Activated naive CD4-positive, alpha-beta T cell treated with anti-CD3 and anti-CD28 coated beads, Interleukin-2, amount 50 U/mL, for 24 hours (primary cell): ENCODE data around the gene TMEM179B.
"Not testable (repeated sequence)": the region's sequence is repeated elsewhere in the genome, so short reads cannot be mapped to it uniquely, and the experiment has no call there.

ENCODE experiments used
- H3K27ac Mint-ChIP-seq: one replicate; pipeline ENCODE4 v1.8.0; 2021; ENCODE audit warnings: mild to moderate bottlenecking, mixed read lengths
- H3K27me3 Mint-ChIP-seq: one replicate; pipeline ENCODE4 v1.8.0; 2021; ENCODE audit warnings: mixed read lengths
- H3K36me3 Mint-ChIP-seq: one replicate; pipeline ENCODE4 v1.8.0; 2021; ENCODE audit warnings: mixed read lengths
- H3K4me1 Mint-ChIP-seq: one replicate; pipeline ENCODE4 v1.8.0; 2021; ENCODE audit warnings: mixed read lengths
- H3K4me3 Mint-ChIP-seq: one replicate; pipeline ENCODE4 v1.8.0; 2021; ENCODE audit warnings: mild to moderate bottlenecking, mixed read lengths
- H3K9me3 Mint-ChIP-seq: one replicate; pipeline ENCODE4 v1.8.0; 2021; ENCODE audit warnings: mixed read lengths

The TMEM179B gene

GRCh38 chr11:62805961-62806441, 18.8 kb downstream of the TMEM179B start:
- no peaks in the 10 kb centered on the region for H3K27me3 Mint-ChIP-seq
- H3K27ac Mint-ChIP-seq: peak overlapping the region; percentile 100
- H3K4me3 Mint-ChIP-seq: peak overlapping the region; percentile 100
- peaks cover 9% of the 10 kb centered on the region for H3K36me3 Mint-ChIP-seq
- H3K9me3 Mint-ChIP-seq: no peaks in the 10 kb centered on the region
- H3K4me1 Mint-ChIP-seq: peaks cover 40% of the 10 kb centered on the region

GRCh38 chr11:62806611-62807121, 19.5 kb downstream of the TMEM179B start:
- peak overlapping the region; percentile 100 for H3K4me3 Mint-ChIP-seq
- peaks cover 34% of the 10 kb centered on the region for H3K4me1 Mint-ChIP-seq
- no peak overlapping the region for H3K27ac Mint-ChIP-seq
- no peaks in the 10 kb centered on the region for H3K9me3 Mint-ChIP-seq
- no peaks in the 10 kb centered on the region for H3K27me3 Mint-ChIP-seq
- H3K36me3 Mint-ChIP-seq: peaks cover 9% of the 10 kb centered on the region

- Mint-ChIP-seq H3K4me3 (no peak overlapping the region), H3K27me3 (no peaks in the 10 kb centered on the region), H3K27ac (peak overlapping the region; percentile 38), H3K9me3 (no peaks in the 10 kb centered on the region), H3K4me1 (peaks cover 8% of the 10 kb centered on the region), H3K36me3 (no peaks in the 10 kb centered on the region)
Measured at GRCh38 chr11:62810748-62811147, 23.5 kb downstream of the TMEM179B start.

DNA sequence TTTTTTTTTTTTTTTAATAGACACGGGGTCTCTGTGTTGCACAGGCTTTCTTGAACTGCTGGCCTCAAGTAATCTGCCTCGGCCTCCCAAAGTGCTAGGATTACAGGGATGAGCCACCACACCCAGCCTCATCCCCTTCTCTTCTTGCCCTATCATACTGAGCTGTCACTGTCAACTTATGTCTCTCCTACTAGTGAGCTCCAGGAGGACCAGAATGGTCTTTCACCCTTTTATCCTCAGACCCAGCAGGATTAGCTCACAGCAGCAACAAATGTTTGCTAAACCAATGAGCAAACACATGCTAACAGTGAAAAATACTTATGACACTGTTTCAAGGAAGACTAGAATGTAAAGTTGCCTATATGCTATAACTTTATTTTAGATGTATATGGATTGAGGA, 24.5 kb downstream of the TMEM179B start:
- Mint-ChIP-seq H3K27me3 (no peaks in the 10 kb centered on the region), H3K4me1 (peaks cover 1% of the 10 kb centered on the region), H3K36me3 (no peaks in the 10 kb centered on the region), H3K9me3 (no peaks in the 10 kb centered on the region), H3K27ac (no peak overlapping the region), H3K4me3 (no peak overlapping the region)

GRCh38 chr11:62816557-62816956, 29.4 kb downstream of the TMEM179B start:
- H3K27me3 Mint-ChIP-seq: no peaks in the 10 kb centered on the region
- H3K27ac Mint-ChIP-seq: no peak overlapping the region
- no peaks in the 10 kb centered on the region for H3K4me1 Mint-ChIP-seq
- H3K4me3 Mint-ChIP-seq: no peak overlapping the region
- peaks cover 7% of the 10 kb centered on the region for H3K36me3 Mint-ChIP-seq
- H3K9me3 Mint-ChIP-seq: no peaks in the 10 kb centered on the region

DNA sequence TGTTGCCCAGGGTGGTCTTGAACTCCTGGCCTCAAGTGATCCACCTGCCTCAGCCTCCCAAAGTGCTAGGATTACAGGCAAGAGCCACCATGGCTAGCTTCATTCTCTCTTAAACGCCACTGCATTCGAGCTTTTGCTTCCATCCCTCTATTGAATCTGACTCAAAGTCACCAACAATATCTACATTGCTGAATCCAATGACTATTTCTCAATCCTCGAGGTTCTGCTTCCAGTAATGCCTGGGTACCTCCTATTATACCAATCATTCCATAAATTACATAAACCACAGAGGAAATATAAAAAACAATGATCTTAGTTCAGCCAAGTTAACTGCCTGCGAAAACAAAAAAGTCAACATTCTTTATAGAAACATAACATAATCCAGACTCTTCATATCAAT, 29.9 kb downstream of the TMEM179B start:
- Mint-ChIP-seq H3K27me3 (no peaks in the 10 kb centered on the region), H3K9me3 (no peaks in the 10 kb centered on the region), H3K27ac (no peak overlapping the region), H3K4me3 (no peak overlapping the region), H3K4me1 (no peaks in the 10 kb centered on the region), H3K36me3 (peaks cover 7% of the 10 kb centered on the region)

GRCh38 chr11:62823677-62824076, 36.5 kb downstream of the TMEM179B start:
- Mint-ChIP-seq H3K36me3 (peaks cover 10% of the 10 kb centered on the region), H3K27me3 (no peaks in the 10 kb centered on the region), H3K9me3 (no peaks in the 10 kb centered on the region), H3K4me3 (no peak overlapping the region), H3K4me1 (peaks cover 13% of the 10 kb centered on the region), H3K27ac (no peak overlapping the region)

DNA sequence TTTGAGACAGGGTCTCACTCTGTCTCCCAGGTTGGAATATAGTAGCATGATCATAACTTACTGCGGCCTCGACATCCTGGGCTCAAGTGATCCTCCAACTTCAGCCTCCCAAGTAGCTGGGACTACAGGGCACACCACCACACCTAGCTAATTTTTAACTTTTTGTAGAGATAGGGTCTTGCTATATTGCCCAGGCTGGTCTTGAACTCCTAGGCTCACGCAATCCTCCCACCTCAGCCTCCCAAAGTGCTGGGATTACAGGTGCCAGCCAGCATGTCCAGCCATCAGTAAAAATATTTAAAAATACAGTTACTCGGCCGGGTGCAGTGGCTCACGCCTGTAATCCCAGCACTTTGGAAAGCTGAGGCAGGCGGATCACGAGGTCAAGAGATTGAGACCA, 40.9 kb downstream of the TMEM179B start:
- H3K4me3 Mint-ChIP-seq, H3K36me3 Mint-ChIP-seq, H3K27ac Mint-ChIP-seq, H3K9me3 Mint-ChIP-seq, H3K27me3 Mint-ChIP-seq: not testable (repeated sequence)
- H3K4me1 Mint-ChIP-seq: peaks cover 38% of the 10 kb centered on the region

- H3K4me1 Mint-ChIP-seq: peaks cover 50% of the 10 kb centered on the region
- H3K4me3 Mint-ChIP-seq: peak overlapping the region; percentile 93
- H3K36me3 Mint-ChIP-seq: peaks cover 16% of the 10 kb centered on the region
- no peaks in the 10 kb centered on the region for H3K9me3 Mint-ChIP-seq
- H3K27ac Mint-ChIP-seq: peak overlapping the region; percentile 99
- H3K27me3 Mint-ChIP-seq: no peaks in the 10 kb centered on the region
Measured at GRCh38 chr11:62830904-62831519, 43.8 kb downstream of the TMEM179B start.

GRCh38 chr11:62831520-62832335, 44.5 kb downstream of the TMEM179B start, which contains the start of gene STX5:
Gene STX5 (minus strand): TSS chr11:62832051. CDS start chr11:62831243, 808 bp downstream.
- Mint-ChIP-seq H3K4me3 (peak within 1 kb of the TSS; percentile 93), H3K27ac (peak within 1 kb of the TSS; percentile 99), H3K27me3 (no peaks in the 10 kb centered on the region), H3K4me1 (peaks cover 55% of the 10 kb centered on the region), H3K36me3 (peaks cover 19% of the 10 kb centered on the region), H3K9me3 (no peaks in the 10 kb centered on the region)

DNA sequence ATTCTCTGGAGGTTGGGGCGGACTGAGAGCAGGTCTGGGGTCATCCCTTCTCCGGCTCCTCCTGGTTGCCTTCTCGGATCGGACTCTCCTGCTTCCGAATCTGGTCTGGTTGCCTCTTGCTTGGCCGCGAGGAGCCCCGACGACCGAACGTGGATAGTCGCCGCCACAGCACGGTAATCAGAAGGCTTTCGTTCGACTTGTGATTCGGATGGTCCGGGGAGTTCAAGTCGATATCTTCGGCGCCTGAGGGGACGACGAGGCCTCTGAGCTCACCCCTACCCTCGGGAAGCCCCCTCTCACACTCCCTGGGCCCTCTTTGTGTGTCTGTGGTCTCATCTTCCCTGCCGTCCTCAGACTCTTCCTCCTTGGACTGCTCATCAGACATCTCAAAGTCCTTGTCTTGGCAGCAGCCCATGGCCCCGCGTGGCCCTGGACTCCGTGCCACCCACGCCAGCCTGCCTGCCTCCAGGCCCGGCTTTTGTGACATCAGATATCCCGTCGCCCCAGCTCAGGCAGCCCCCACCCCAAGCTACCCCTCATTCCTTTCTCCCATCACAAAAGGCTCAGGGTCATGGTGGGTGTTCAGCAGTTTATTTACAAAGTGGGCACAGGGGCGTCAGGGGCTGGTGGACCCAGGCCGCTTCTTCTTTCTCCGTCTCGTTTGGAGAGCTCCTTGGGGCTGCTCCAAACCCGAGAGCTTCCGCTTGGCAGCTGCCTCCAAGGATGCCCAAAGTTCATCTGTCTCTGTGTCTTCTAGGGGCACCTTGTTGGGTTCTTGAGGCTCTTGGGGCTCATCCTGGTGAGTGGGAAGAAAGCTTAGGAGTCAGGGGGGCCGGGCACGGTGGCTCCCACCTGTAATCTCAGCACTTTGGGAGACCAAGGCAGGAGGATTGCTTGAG, 45.4 kb downstream of the TMEM179B start, which contains the start of gene TEX54:
Gene TEX54, minus strand, starts transcription at position 506 of the 899 bp plus-strand sequence.
- H3K4me1 Mint-ChIP-seq: peaks cover 56% of the 10 kb centered on the region
- H3K27me3 Mint-ChIP-seq: no peaks in the 10 kb centered on the region
- H3K4me3 Mint-ChIP-seq: peak within 1 kb of the TSS; percentile 93
- H3K9me3 Mint-ChIP-seq: no peaks in the 10 kb centered on the region
- peak within 1 kb of the TSS; percentile 99 for H3K27ac Mint-ChIP-seq
- H3K36me3 Mint-ChIP-seq: peaks cover 17% of the 10 kb centered on the region

DNA sequence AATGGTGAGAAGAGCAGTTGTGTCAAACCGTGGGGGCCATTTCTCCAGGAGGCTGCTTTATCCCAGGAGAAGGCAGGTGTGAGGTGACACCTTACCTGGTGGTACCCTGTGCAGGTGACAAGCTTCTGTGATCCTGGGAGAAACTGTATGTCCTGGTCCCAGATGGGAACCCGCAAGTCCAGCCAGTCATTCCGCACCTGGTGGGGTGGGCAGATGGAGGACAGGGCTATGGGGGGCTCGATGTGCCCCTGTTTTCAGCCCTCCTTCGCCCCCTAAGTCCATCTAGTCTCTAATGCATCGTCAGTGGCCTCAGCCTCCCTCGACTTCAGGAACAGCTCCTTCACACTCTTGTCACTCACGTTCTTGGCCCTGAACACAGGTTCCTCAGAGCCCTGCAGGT, 48.1 kb downstream of the TMEM179B start:
- Mint-ChIP-seq H3K4me1 (peaks cover 59% of the 10 kb centered on the region), H3K9me3 (no peaks in the 10 kb centered on the region), H3K27me3 (no peaks in the 10 kb centered on the region), H3K4me3 (no peak overlapping the region), H3K36me3 (peaks cover 23% of the 10 kb centered on the region), H3K27ac (peak overlapping the region; percentile 74)

DNA sequence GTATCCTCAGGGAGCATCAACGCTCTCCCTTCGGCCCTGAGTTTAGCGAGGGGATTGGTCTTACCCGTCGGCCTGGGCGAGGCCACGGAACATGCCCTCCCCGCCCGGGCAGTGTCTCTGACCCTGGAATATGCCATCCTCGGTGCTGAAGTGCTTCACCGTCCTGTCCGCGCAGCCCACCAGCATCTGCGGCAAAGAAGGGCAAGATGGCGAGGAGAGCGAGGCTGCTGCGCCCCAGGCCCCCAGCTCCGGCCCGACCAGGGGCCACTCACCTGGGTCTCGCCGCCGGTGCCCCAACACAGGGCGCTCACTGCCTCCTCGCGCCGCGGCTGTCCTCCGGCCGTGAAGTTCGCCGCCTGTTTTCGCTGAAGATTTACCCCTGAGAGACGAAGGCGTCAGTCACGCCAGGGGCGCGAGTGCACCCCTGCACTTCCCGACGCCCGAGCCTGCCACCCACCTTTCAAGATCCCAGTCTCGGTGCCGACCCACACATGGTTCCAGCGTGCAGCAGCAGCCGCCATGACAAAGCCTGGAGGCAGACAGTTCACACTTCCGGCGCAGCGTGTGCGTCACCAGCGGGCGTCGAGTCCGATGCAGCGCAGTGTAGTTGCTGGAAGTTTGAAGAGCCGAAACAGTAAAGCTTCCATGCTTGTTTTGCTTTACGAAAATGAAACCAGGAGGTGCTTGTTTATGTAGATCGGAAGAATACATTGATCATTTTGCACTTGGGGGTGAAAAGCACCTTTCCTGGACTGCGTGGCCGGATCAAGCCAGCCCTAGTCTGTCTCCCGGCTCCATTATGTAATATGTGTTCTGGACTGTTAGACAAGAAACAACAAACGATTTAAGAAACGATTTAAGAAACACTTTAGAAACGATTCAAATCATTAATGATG, 52.1 kb downstream of the TMEM179B start, which contains the start of gene WDR74:
Gene WDR74, minus strand, starts transcription at position 541 of the 896 bp plus-strand sequence. Its CDS starts 20 bp downstream, at position 521.
- H3K4me1 Mint-ChIP-seq: peaks cover 42% of the 10 kb centered on the region

More for the DNA sequence above, 52.1 kb downstream of the TMEM179B start, which contains the start of gene WDR74:
- Mint-ChIP-seq H3K27me3 (no peaks in the 10 kb centered on the region), H3K4me3 (no peak within 1 kb of the TSS), H3K27ac (no peak within 1 kb of the TSS), H3K36me3 (peaks cover 18% of the 10 kb centered on the region), H3K9me3 (no peaks in the 10 kb centered on the region)
